Measurements from ENCODE around the gene MYH4. TPM values are rescaled to one million over a fixed set of nuclear protein-coding genes. Genes with fewer than 3 reads are reported as not detected.

The MYH4 gene
- total RNA-seq, 2 donors from 2014 or later = not detected

- Histone ChIP-seq H3K27me3 (replicated peaks; ENCODE audit: insufficient read depth) (no peaks in the 10 kb centered on the region), H3K9me3 (no peaks in the 10 kb centered on the region), H3K27ac (no peak overlapping the region), H3K4me1 (ENCODE audit: control insufficient read depth in 1 of 2, low read depth in 2 of 2) (no peaks in the 10 kb centered on the region), H3K36me3 (no peaks in the 10 kb centered on the region), H3K4me3 (no peak overlapping the region)
- TF ChIP-seq, protein P1, sequence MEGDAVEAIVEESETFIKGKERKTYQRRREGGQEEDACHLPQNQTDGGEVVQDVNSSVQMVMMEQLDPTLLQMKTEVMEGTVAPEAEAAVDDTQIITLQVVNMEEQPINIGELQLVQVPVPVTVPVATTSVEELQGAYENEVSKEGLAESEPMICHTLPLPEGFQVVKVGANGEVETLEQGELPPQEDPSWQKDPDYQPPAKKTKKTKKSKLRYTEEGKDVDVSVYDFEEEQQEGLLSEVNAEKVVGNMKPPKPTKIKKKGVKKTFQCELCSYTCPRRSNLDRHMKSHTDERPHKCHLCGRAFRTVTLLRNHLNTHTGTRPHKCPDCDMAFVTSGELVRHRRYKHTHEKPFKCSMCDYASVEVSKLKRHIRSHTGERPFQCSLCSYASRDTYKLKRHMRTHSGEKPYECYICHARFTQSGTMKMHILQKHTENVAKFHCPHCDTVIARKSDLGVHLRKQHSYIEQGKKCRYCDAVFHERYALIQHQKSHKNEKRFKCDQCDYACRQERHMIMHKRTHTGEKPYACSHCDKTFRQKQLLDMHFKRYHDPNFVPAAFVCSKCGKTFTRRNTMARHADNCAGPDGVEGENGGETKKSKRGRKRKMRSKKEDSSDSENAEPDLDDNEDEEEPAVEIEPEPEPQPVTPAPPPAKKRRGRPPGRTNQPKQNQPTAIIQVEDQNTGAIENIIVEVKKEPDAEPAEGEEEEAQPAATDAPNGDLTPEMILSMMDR (IDR thresholded peaks at IDR 0.05) = no peak
- no peak for DNase-seq (ENCODE audit: low spot score)
- ATAC-seq (ENCODE audit: insufficient number of reproducible peaks, low FRiP score, low read depth) = no peak
Measured at GRCh38 chr17:10474536-10474935, 5.2 kb upstream of the MYH4 start.

DNA sequence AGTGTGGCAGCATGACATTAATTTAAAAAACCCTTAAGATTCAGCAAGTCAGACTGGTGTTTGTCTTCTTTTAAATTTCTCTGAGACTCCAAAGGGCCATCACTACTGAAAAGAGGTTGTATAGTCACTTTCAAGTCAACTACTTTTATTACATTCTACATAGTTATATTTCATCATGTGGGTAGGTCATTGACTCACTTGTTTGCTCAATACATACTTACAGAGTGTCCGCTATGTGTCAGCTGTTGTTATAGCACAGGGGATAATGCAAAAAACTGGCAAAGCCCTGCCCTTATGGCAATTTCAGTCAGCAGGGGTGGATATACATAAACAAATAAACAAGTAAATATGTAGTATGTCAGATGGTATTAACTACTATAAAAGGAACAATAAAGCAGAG lies 2.5 kb upstream of the MYH4 start:
- no peak overlapping the region for H3K4me3 ChIP-seq
- no peak overlapping the region for H3K27ac ChIP-seq
- no peaks in the 10 kb centered on the region for H3K9me3 ChIP-seq
- DNase-seq (ENCODE audit: low spot score) = no peak
- no peaks in the 10 kb centered on the region for H3K27me3 ChIP-seq (replicated peaks; ENCODE audit: insufficient read depth)
- H3K4me1 ChIP-seq (ENCODE audit: control insufficient read depth in 1 of 2, low read depth in 2 of 2) = no peaks in the 10 kb centered on the region
- ATAC-seq (ENCODE audit: insufficient number of reproducible peaks, low FRiP score, low read depth) = no peak
- H3K36me3 ChIP-seq = no peaks in the 10 kb centered on the region
- TF ChIP-seq, protein P1 (IDR thresholded peaks at IDR 0.05) = no peak

DNA sequence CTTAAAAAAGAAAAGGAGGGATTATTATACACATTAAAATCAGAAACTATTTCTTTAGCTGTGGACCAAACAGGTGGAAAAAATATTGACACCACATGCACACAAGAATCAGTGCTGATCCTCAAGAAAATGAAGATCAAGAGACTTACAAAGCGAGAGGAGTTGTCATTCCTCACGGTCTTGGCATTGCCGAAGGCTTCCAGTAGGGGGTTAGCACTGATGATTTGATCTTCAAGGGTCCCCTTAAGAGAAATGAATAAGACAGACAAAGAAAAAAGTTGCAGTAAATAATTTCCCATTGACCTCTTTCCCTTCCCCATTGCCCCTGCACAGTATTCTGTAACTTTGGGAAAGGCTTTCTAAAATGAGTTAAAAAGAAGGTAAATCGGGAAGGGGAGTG lies 6.0 kb downstream of the MYH4 start:
- TF ChIP-seq, protein P1 (IDR thresholded peaks at IDR 0.05) = no peak
- H3K36me3 ChIP-seq = no peaks in the 10 kb centered on the region
- no peak overlapping the region for H3K27ac ChIP-seq
- H3K4me3 ChIP-seq = no peak overlapping the region
- ATAC-seq (ENCODE audit: insufficient number of reproducible peaks, low FRiP score, low read depth) = no peak
- H3K4me1 ChIP-seq (ENCODE audit: control insufficient read depth in 1 of 2, low read depth in 2 of 2) = no peaks in the 10 kb centered on the region
- no peaks in the 10 kb centered on the region for H3K27me3 ChIP-seq (replicated peaks; ENCODE audit: insufficient read depth)
- no peak for DNase-seq (ENCODE audit: low spot score)
- no peaks in the 10 kb centered on the region for H3K9me3 ChIP-seq

- H3K4me1 ChIP-seq (ENCODE audit: control insufficient read depth in 1 of 2, low read depth in 2 of 2) = no peaks in the 10 kb centered on the region
- TF ChIP-seq, protein P1 (IDR thresholded peaks at IDR 0.05) = no peak
- no peak overlapping the region for H3K4me3 ChIP-seq
- H3K36me3 ChIP-seq = no peaks in the 10 kb centered on the region
- ATAC-seq (ENCODE audit: insufficient number of reproducible peaks, low FRiP score, low read depth) (no peak), DNase-seq (ENCODE audit: low spot score) (no peak)
- no peak overlapping the region for H3K27ac ChIP-seq
- no peaks in the 10 kb centered on the region for H3K9me3 ChIP-seq
- no peaks in the 10 kb centered on the region for H3K27me3 ChIP-seq (replicated peaks; ENCODE audit: insufficient read depth)
Measured at GRCh38 chr17:10460062-10460461, 9.3 kb downstream of the MYH4 start.

DNA sequence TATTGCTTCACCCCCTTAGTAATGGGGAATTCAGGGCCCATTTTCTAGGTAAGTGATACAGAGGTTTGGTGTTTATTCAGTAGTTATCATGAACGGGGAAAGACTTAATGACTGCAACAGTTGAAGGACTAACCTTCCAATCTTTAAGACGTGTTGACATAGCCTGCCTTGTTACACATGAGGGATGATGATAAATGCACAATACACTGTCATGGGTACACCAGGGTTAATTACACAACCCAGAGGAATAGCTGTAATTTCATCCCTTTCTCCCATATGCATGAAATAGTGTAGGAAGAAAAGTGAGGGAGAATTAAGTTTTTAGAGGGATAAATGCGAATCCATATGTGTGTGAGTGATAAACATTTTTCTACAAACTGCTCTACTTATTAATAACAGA lies 10.7 kb downstream of the MYH4 start:
- ATAC-seq (ENCODE audit: insufficient number of reproducible peaks, low FRiP score, low read depth) (no peak), DNase-seq (ENCODE audit: low spot score) (no peak)
- Histone ChIP-seq H3K27ac (no peak overlapping the region), H3K36me3 (no peaks in the 10 kb centered on the region), H3K4me1 (ENCODE audit: control insufficient read depth in 1 of 2, low read depth in 2 of 2) (no peaks in the 10 kb centered on the region), H3K9me3 (no peaks in the 10 kb centered on the region), H3K27me3 (replicated peaks; ENCODE audit: insufficient read depth) (no peaks in the 10 kb centered on the region), H3K4me3 (no peak overlapping the region)
- TF ChIP-seq, protein P1 (IDR thresholded peaks at IDR 0.05) = no peak

All from thoracic aorta (tissue), 2 donors.